Measurements from ENCODE around the gene PRAMEF1.
"Not testable (repeated sequence)": the region's sequence is repeated elsewhere in the genome, so short reads cannot be mapped to it uniquely, and the experiment has no call there.

The PRAMEF1 gene, protein sequence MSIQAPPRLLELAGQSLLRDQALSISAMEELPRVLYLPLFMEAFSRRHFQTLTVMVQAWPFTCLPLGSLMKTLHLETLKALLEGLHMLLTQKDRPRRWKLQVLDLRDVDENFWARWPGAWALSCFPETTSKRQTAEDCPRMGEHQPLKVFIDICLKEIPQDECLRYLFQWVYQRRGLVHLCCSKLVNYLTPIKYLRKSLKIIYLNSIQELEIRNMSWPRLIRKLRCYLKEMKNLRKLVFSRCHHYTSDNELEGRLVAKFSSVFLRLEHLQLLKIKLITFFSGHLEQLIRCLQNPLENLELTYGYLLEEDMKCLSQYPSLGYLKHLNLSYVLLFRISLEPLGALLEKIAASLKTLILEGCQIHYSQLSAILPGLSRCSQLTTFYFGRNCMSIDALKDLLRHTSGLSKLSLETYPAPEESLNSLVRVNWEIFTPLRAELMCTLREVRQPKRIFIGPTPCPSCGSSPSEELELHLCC

DNA sequence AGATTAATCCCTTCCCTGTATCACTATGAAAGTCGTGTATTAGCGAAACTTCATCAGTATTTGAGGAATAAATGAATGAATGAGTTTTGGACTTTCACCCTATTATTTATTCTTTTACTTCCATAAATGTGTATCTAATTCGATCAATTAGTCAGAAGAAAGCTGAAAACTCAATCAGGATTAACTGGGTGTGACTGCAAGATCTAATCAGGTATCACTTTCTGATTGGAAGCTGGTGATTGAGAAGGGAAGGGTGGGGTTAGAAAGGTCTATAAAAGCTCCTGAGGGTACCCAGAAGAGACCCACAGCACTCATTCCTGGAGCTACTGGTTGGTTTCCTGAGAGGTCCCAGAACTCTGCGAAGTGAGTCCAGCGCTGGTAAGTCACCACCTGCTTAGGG is at the start of gene PRAMEF1:
TSS of gene PRAMEF1 (plus strand) at position 301 of the 400 bp plus-strand sequence. CDS start 1,831 bp downstream, outside the sequence.
- not testable (repeated sequence) for DNase-seq (ENCODE audit: low spot score in 2 of 2); H3K4me1 Mint-ChIP-seq; H3K36me3 Mint-ChIP-seq; H3K27ac Mint-ChIP-seq; H3K9me3 Mint-ChIP-seq; ATAC-seq (ENCODE audit: low read depth); H3K27me3 Mint-ChIP-seq; H3K4me3 Mint-ChIP-seq

GRCh38 chr1:12741946-12742345 is 49.3 kb upstream of the PRAMEF1 start:
- Mint-ChIP-seq H3K27ac (no peak overlapping the region), H3K36me3 (peaks cover 1% of the 10 kb centered on the region), H3K9me3 (peaks cover 3% of the 10 kb centered on the region), H3K4me3 (no peak overlapping the region), H3K27me3 (peaks cover 19% of the 10 kb centered on the region), H3K4me1 (no peaks in the 10 kb centered on the region)
- no peak for ATAC-seq (ENCODE audit: low read depth)
- no peak for DNase-seq (ENCODE audit: low spot score in 2 of 2)

DNA sequence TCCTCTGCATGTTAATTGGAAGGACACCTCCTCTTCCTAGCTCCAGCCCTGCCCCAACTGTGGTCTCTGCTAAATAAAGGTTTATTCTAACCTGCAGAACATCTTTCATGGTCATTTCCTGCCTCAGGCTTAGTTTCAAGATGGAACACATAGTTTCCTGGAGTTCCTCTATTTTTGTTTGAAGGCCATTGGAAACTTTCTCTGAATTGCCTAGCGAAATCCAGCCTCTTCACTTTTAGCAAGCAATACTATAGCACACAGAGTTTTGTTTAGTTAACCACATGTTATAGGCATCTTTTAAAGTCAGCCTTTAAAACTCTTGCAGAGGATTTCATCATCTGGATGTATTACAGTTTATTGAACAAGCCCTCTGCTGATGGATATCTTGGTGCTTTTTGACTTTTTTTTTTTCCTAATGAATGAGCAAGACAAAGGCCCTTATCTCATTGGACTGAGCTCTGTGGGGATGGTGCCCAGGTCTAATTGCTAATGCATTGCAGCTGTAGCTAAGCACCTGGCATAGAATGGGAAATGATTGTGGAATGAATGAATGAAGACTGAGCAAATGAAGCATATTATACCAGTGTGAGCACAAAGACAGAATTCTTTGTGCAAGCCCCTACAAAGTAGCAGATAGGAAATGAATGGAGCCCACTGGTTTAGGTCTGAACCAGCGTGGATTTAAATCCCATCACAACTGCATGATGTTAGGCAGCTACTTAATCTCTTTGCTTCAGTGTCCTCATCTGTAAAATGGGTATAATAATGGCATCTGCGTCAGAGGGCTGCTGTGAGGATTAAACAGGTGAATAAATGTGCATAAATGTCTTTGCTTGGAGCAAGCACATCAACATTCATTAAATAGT is 45.8 kb upstream of the PRAMEF1 start:
- Mint-ChIP-seq H3K27me3 (peaks cover 16% of the 10 kb centered on the region), H3K4me1 (no peaks in the 10 kb centered on the region), H3K27ac (no peak overlapping the region), H3K9me3 (peaks cover 11% of the 10 kb centered on the region), H3K36me3 (peaks cover 1% of the 10 kb centered on the region), H3K4me3 (no peak overlapping the region)
- no peak for ATAC-seq (ENCODE audit: low read depth)
- no peak for DNase-seq (ENCODE audit: low spot score in 2 of 2)

GRCh38 chr1:12745992-12746323 is 45.2 kb upstream of the PRAMEF1 start, which contains the start of gene CFAP107:
CFAP107 (plus strand) TSS chr1:12746200; CDS start chr1:12746431, 231 bp downstream.
- H3K36me3 Mint-ChIP-seq: peaks cover 1% of the 10 kb centered on the region
- no peak for DNase-seq (ENCODE audit: low spot score in 2 of 2)
- H3K4me3 Mint-ChIP-seq: no peak within 1 kb of the TSS
- no peak within 1 kb of the TSS for H3K27ac Mint-ChIP-seq
- no peak for ATAC-seq (ENCODE audit: low read depth)
- peaks cover 18% of the 10 kb centered on the region for H3K27me3 Mint-ChIP-seq
- H3K4me1 Mint-ChIP-seq: no peaks in the 10 kb centered on the region
- H3K9me3 Mint-ChIP-seq: peaks cover 13% of the 10 kb centered on the region

DNA sequence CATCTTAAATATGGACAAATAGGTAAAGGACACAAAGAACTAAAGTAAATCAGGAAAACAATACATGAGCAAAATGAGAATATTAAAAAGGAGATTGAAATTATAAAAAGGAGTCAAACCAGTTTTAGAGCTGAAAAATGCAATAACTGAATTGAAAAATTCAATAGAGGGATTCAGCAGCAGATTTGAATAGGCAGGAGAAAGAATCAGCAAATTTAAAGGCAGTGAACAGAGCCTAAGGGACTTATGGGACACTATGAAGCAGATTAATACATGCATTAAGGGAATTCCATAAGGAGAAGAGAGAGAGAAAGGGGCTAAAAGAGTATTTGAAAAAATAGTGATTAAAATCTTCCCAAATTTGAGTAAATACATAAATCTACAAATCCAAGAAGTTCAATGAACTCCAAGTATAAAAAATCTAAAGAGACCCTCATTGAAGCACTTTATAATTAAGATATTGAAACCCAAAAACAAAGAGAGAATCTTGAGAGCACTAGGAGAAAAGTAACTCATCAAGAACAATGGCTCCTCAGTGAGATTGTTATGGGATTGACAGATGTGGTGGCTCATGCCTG is 42.3 kb upstream of the PRAMEF1 start:
- H3K27me3 Mint-ChIP-seq: peaks cover 19% of the 10 kb centered on the region
- no peak overlapping the region for H3K27ac Mint-ChIP-seq
- ATAC-seq (ENCODE audit: low read depth) (no peak), DNase-seq (ENCODE audit: low spot score in 2 of 2) (no peak)
- H3K9me3 Mint-ChIP-seq: peaks cover 15% of the 10 kb centered on the region
- H3K4me3 Mint-ChIP-seq: no peak overlapping the region
- H3K4me1 Mint-ChIP-seq: no peaks in the 10 kb centered on the region
- H3K36me3 Mint-ChIP-seq: peaks cover 1% of the 10 kb centered on the region

DNA sequence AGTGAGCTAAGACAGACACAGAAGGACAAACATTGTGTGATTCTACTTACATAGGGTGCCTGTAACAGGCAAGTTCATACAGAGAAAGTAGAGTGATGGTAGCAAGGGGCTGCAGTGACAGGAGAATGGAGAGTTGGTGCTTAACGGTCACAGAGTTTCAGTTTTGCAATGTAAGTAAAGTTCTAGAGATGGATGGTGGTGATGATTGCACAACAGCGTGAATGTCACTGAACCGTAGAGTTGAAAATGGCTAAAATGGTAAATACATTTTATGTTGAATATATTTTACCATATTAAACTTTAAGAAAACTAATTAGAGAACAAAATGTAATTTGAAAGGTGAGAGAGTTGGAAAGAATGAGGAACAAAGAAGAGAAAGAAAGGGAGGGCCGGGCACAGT is 36.5 kb upstream of the PRAMEF1 start:
- DNase-seq (ENCODE audit: low spot score in 2 of 2): no peak
- Mint-ChIP-seq H3K9me3 (peaks cover 8% of the 10 kb centered on the region), H3K27ac (no peak overlapping the region), H3K27me3 (peaks cover 12% of the 10 kb centered on the region), H3K4me3 (no peak overlapping the region), H3K4me1 (no peaks in the 10 kb centered on the region), H3K36me3 (no peaks in the 10 kb centered on the region)
- ATAC-seq (ENCODE audit: low read depth): no peak

DNA sequence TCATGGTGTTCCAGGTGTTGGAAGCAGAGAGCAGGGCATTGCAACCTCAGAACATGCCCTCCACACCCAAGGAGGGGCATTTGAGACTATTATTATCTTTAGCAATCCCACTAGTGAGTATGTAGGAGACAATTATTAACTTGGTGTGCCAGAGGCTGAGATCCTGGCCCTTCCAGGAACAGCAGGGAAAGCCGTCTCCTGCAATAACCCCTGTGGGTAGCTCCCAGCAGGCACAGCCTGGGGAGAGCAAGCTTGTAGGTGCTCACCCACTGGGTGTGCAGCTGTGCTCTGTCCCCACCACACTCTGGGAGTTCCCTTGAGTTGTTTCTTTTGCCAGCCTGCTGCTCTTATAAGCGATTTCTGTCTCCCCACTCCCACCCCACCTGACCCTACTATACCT is 34.9 kb upstream of the PRAMEF1 start:
- DNase-seq (ENCODE audit: low spot score in 2 of 2) (no peak), ATAC-seq (ENCODE audit: low read depth) (no peak)
- no peak overlapping the region for H3K4me3 Mint-ChIP-seq
- H3K27ac Mint-ChIP-seq: no peak overlapping the region
- no peaks in the 10 kb centered on the region for H3K4me1 Mint-ChIP-seq
- no peaks in the 10 kb centered on the region for H3K36me3 Mint-ChIP-seq
- no peaks in the 10 kb centered on the region for H3K9me3 Mint-ChIP-seq
- peaks cover 9% of the 10 kb centered on the region for H3K27me3 Mint-ChIP-seq

DNA sequence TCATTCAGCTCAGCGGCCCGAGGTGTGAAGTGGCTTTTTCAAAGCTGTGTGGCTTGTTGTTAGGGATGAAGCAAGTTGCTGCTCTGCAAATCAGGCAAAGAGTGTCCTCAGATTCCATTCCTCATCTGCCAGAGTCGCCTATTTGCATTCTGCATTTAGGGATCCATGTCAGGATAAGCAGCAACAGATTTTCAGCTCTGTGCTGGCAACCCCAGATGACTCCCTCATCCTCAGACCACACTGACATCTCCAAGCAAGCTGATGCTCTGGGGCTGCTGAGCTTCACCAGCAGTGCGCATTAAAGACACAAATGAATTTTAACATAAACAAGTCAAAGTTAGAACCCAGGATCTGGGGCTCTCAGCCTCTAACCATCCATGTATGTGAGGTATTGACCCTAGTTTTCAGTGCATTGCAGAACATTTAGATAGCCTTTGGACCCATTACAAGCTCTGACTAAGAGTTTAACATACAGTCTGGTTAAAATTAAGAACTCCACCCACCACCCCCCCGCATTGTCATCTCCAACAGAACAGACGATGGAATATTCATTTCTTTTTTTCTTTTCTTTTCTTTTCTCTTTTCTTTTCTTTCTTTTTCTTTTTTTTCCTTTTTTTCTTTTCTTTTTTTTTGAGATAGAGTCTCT is 34.3 kb upstream of the PRAMEF1 start:
- ATAC-seq (ENCODE audit: low read depth) (no peak), DNase-seq (ENCODE audit: low spot score in 2 of 2) (no peak)
- H3K4me1 Mint-ChIP-seq: no peaks in the 10 kb centered on the region
- H3K36me3 Mint-ChIP-seq: no peaks in the 10 kb centered on the region
- no peaks in the 10 kb centered on the region for H3K9me3 Mint-ChIP-seq
- no peak overlapping the region for H3K4me3 Mint-ChIP-seq
- H3K27me3 Mint-ChIP-seq: peaks cover 9% of the 10 kb centered on the region
- no peak overlapping the region for H3K27ac Mint-ChIP-seq

- no peak overlapping the region for H3K4me3 Mint-ChIP-seq
- no peaks in the 10 kb centered on the region for H3K9me3 Mint-ChIP-seq
- DNase-seq (ENCODE audit: low spot score in 2 of 2): no peak
- H3K4me1 Mint-ChIP-seq: no peaks in the 10 kb centered on the region
- ATAC-seq (ENCODE audit: low read depth): no peak
- H3K27me3 Mint-ChIP-seq: peaks cover 9% of the 10 kb centered on the region
- no peaks in the 10 kb centered on the region for H3K36me3 Mint-ChIP-seq
- H3K27ac Mint-ChIP-seq: no peak overlapping the region
Observed at GRCh38 chr1:12757836-12758235, 33.4 kb upstream of the PRAMEF1 start.

DNA sequence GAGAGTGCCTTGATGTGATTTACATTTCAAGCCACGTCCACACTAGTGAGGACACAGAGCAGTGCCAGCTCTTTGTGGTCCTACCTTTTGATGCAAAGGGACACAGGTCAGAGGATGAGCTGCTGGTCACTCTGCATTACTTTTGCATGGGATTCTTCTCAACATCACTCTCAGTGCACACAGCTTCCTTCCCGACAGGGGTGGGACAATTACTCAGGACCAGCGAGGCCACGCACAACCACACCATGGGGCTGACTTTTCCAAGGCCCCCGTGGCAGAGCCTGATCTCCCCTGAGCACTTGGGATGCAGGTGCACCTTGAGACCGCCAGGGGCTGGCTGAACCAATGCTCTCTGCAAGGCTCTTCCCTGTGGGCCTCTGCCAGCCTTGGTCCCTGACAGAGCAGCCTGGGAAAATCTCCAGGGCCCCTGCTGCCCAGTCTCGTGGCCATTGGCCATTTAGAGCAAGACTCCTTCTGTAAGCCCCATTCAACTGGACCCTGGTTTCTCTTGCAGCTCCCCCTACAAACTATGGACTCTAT is 30.9 kb upstream of the PRAMEF1 start:
- DNase-seq (ENCODE audit: low spot score in 2 of 2) (no peak), ATAC-seq (ENCODE audit: low read depth) (no peak)
- Mint-ChIP-seq H3K4me3 (no peak overlapping the region), H3K4me1 (no peaks in the 10 kb centered on the region), H3K27me3 (peaks cover 8% of the 10 kb centered on the region), H3K9me3 (no peaks in the 10 kb centered on the region), H3K36me3 (no peaks in the 10 kb centered on the region), H3K27ac (no peak overlapping the region)

DNA sequence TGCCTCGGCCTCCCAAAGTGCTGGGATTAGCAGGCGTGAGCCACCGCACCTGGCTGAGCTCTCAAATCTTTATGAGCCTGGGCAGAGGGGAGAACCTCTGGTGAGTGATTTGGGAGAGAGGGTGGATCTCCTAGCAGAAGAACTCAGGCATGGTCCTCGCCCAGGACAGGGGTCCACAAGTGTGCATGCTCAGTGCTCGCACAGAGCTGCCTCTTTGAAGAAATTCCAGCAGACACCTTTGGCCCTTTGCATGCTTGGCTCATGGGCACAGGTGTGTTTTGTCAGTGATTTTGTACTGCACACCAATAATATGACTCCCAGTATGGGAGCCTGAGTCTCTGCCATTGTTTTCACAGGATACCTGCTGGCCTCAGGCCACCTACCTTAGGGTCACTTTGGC is 29.4 kb upstream of the PRAMEF1 start:
- Mint-ChIP-seq H3K4me3 (no peak overlapping the region), H3K27ac (no peak overlapping the region), H3K36me3 (no peaks in the 10 kb centered on the region), H3K4me1 (no peaks in the 10 kb centered on the region), H3K9me3 (no peaks in the 10 kb centered on the region), H3K27me3 (peaks cover 8% of the 10 kb centered on the region)
- ATAC-seq (ENCODE audit: low read depth) (no peak), DNase-seq (ENCODE audit: low spot score in 2 of 2) (no peak)

- peaks cover 7% of the 10 kb centered on the region for H3K27me3 Mint-ChIP-seq
- H3K36me3 Mint-ChIP-seq: no peaks in the 10 kb centered on the region
- no peaks in the 10 kb centered on the region for H3K4me1 Mint-ChIP-seq
- no peak for DNase-seq (ENCODE audit: low spot score in 2 of 2)
- H3K4me3 Mint-ChIP-seq: no peak overlapping the region
- H3K9me3 Mint-ChIP-seq: no peaks in the 10 kb centered on the region
- no peak overlapping the region for H3K27ac Mint-ChIP-seq
- no peak for ATAC-seq (ENCODE audit: low read depth)
Observed at GRCh38 chr1:12762766-12763165, 28.4 kb upstream of the PRAMEF1 start.

DNA sequence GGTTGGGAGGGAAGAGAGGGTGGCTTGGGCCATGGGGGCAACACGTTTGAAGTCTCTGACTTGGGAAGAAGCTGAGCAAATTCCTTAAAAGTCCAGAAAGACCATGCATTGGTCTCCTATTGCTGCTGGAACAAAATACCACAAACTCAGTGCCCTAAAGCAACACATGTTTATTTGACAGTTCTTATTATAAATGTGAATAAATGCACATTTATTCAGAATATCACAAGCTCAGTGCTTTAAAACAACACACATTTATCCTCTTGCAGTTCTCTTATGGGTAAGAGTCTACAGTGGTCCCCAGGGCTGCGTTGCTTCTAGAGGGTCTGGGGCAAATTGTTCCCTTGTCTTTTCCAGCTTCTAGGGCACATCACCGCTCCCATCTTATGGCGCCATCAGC is 27.7 kb upstream of the PRAMEF1 start:
- H3K36me3 Mint-ChIP-seq: no peaks in the 10 kb centered on the region
- DNase-seq (ENCODE audit: low spot score in 2 of 2) (no peak), ATAC-seq (ENCODE audit: low read depth) (no peak)
- peaks cover 10% of the 10 kb centered on the region for H3K27me3 Mint-ChIP-seq
- no peaks in the 10 kb centered on the region for H3K4me1 Mint-ChIP-seq
- H3K9me3 Mint-ChIP-seq: no peaks in the 10 kb centered on the region
- no peak overlapping the region for H3K4me3 Mint-ChIP-seq
- no peak overlapping the region for H3K27ac Mint-ChIP-seq
